ENCODE measurements around the gene C5AR2.
"Not testable (repeated sequence)": the region's sequence is repeated elsewhere in the genome, so short reads cannot be mapped to it uniquely, and the experiment has no call there.

The C5AR2 gene

DNA sequence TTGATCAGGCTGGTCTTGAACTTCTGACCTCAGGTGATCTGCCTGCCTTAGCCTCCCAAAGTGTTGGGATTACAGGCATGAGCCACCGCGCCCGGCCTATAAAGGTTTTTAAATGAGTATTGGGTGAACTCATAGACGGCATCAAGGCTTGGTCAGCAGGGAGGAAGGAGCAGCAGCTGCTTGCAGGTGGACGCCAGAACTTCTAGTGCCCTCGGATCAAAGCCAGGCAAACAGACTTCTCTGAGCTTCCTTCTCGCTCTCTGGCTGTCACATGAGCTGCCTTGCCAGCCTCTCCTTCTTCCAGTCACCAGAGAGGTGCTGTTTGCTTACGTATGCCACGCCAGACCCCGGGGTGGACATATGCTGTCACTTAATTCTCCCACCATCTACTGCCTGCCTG is 33.5 kb downstream of the C5AR2 start:
- not testable (repeated sequence) for DNase-seq

- no peak for DNase-seq
These were observed 38.2 kb downstream of the C5AR2 start for GRCh38 chr19:47370045-47370611.

- DNase-seq: no peak
These were observed 39.3 kb downstream of the C5AR2 start for GRCh38 chr19:47371261-47371660.

GRCh38 chr19:47372603-47373002 is 40.6 kb downstream of the C5AR2 start:
- DNase-seq: no peak

DNA sequence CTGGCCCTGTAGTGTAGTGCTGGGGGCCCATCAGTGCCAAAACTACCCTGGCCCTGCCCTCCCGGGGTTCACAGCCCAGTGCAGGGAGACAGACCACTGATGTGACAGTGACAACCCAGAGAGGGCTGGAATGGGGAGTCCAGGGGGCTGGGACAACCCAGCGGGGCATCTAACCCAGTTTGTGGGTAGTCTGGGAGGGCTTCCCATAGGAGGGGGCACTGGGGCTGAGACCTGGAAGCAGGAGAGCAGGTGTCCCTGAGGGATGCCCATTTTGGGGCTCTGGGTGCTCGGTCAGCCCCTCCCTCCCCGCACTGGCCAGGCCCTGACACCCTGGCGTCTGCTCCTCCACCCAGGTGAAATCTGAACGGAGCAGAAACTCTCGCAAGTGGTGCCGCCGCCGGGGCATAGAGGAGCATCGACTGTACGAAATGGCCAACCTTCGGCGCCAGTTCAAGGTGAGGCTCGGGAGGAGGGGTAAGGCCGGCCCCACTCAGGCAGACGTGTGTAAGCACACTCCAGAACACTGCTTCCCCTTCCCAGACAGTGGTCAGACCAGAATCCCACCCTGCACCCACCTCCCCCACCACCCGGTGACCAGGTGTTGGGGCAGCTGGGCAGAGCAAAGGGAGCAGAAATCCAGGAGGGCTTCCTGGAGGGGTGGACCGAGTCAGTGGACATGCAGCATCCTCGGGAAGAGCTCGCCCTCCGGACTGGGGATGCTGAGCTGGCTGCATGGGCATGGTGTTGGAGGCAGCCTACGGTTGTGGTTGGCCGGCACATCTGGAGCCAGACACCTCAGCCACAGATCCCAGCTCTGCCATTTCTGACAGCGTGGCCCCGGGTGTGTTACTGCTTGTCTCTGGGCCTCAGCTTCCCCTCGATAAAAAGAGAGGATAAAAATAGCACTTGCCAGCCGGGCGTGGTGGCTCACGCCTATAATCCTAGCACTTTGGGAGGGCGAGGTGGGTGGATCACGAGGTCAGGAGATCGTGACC is 41.6 kb downstream of the C5AR2 start:
- no peak for DNase-seq

GRCh38 chr19:47374876-47375693 is 43.1 kb downstream of the C5AR2 start:
- DNase-seq: no peak

DNA sequence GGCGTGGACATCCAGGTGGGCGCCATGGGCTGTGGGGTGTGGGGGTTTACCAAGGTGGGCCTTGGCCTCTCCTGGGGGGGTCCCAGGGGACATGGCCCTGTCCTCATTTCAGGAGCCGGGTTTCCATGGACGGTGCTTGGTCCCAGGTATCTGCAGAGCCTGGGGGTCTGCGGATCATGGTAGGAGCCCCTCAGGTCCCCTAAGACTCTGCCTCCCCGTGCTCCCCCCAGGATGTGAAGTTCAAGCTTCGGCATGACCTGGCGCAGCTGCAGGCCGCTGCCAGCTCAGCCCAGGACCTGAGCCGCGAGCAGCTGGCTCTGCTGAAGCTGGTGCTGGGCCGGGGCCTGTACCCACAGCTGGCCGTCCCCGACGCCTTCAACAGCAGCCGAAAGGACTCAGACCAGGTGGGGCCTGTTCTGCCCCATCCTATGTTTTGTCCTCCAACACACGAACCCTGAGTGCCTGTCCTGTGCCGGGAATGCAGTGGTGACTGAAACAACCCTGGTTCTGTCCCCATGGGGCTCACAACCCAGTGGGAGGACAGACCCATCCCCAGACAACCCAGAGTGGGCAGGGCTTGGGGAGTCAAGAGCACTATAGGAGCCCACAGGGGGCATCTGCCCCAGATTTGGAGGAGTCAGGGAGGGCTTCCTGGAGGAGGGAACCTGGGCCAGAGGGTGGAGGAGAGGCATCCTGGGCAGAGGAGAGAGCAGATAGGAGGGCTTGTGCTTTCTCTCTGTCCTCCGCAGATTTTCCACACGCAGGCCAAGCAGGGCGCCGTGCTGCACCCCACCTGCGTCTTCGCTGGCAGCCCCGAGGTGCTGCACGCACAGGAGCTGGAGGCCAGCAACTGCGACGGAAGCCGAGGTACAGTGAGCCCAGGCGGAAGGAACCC is 44.0 kb downstream of the C5AR2 start:
- DNase-seq: no peak

GRCh38 chr19:47376589-47377144 is 44.7 kb downstream of the C5AR2 start:
- DNase-seq: no peak

DNA sequence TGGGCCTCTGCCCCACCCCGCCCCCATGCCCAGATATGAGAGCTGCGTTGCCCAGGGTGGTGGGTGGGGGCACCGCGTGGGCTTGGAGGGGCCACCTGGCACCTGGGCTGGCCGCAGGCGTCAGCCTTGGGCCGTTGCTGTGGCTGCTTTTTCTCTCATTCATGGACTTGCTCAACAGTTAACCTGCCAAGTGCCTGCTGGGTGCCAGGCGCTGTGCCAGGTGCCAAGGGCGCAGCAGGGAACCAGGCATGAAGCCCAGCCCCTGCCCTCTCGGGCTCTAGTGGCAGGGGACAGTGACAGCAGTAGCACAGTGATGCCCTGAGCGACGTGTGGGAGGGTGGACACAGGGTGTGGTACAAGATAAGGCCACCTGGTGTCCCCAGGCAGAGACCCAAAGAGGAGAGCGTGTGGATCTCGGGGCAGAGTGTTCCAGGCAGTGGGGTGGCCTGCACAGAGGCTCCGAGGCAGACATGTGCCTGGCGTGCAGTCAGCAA is 45.3 kb downstream of the C5AR2 start:
- DNase-seq: no peak

GRCh38 chr19:47377801-47378200 is 45.8 kb downstream of the C5AR2 start:
- DNase-seq: no peak

DNA sequence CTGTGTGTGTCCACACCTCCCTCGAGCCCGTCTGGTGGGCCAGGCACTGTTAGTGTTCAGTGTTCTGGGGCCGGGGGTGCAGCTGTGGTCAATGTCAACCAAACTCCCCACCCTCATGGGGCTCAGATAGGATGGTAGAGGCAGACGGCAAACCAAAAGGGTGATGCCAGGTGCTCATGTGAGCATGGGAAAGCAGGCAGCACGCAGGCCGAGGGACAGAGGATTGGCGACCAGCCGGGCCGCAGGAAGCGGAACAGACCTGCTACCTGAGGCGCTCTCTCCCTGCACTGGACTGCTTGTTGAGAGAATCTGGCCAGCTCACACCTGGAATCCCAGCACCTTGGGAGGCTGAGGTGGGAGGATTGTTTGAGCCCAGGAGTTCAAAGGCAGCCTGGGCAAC is 46.3 kb downstream of the C5AR2 start:
- no peak for DNase-seq

DNA sequence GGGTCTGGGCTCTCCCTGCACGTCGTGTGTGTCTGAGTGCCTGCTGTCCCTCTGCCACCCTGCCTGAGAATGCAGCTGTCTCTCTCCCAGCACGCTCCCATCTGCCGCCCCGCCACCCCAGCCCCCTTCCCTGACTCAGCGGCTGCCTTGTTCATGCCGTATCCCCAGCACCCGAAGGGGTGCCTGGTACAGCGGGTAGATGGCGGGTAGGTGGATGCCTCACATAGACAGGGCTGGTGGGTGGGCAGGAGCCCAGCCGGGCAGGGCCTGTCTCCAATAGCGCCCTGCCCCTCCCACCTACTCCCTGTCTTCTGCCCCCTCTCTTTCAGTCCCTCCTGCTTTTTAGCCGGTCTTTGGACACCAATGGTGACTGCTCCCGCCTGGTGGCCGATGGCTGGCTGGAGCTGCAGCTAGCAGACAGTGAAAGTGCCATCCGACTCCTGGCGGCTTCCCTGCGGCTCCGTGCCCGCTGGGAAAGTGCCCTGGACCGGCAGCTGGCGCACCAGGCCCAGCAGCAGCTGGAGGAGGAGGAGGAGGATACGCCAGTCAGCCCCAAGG is 47.5 kb downstream of the C5AR2 start:
- DNase-seq: no peak

- DNase-seq: no peak
These were observed 48.6 kb downstream of the C5AR2 start for GRCh38 chr19:47380559-47380958.

DNA sequence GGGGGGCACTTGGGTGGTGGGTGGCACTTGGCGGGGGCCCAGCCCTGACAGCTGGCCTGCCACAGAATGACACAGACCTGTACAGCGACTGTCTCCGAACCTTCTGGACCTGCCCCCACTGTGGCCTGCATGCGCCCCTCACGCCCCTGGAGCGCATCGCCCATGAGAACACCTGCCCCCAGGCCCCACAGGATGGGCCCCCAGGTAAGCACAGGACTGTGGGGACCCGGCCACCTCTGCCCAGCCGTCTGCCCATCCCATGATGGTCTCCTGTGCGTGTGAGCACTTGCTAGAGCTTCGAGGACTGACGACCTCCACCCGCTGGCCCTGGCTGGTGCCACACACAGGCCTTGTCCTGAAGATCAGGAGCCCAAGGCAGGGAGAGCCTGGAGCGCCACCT is 49.1 kb downstream of the C5AR2 start:
- no peak for DNase-seq

DNA sequence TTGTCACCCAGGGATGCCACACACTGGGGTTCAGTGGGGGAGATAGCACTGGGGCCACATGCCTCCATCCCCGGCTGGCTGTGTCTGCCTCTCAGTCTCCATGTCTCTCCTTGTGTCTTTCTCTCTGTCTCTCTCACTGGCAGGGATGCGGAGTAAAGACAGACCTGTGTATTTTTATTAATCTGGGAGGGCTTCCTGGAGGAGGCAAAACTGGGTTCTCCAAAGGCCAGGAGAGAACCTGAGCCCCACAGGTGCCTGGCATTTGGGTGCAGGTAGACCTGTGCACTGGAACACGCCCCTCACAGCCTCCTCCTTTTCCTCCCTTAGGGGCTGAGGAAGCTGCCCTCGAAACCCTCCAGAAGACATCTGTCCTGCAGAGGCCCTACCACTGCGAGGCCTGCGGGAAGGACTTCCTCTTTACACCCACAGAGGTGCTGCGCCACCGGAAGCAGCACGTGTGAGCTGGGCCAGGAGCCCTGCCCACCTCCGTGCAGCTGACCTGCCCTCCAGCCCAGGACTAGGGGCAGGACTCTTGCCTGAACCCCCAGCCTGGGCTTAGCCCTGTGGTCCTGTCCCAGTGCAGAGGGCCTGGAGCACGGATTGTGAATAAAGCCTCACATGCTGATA is 49.8 kb downstream of the C5AR2 start:
- DNase-seq: no peak

DNA sequence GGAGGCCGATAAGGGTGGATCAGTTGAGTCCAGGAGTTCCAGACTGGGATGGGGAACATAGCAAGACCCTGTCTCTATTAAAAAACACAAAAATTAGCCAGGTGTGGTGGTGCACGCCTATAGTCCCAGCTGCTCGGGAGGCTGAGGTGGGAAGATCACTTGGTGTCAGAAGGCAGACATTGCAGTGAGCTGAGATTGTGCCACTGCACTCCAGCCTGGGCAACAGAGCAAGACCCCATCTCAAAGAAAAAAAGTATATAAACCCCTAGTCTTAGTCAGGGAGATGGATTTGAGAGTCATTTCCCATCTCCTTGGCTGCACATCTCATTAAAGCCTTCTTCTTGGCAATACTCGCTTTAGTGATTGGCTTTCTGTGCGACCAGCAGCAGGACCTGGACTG is 51.9 kb downstream of the C5AR2 start:
- DNase-seq: not testable (repeated sequence)

- not testable (repeated sequence) for DNase-seq
These were observed 52.6 kb downstream of the C5AR2 start for GRCh38 chr19:47384533-47384932.

DNA sequence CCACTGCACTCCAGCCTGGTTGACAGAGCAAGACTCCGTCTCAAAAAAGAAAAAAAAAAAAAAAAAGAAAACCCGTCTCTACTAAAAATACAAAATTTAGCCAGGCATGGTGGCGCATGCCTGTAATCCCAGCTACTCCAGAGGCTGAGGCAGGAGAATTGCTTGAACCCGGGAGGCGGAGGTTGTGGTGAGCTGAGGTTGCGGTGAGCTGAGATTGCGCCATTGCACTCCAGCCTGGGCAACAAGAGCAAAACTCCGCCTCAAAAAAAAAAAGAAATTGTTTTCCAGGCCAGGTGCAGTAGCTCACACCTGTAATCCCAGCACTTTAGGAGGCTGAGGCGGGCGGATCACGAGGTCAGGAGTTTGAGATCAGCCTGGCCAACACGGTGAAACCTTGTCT is 54.6 kb downstream of the C5AR2 start:
- DNase-seq: not testable (repeated sequence)

DNA sequence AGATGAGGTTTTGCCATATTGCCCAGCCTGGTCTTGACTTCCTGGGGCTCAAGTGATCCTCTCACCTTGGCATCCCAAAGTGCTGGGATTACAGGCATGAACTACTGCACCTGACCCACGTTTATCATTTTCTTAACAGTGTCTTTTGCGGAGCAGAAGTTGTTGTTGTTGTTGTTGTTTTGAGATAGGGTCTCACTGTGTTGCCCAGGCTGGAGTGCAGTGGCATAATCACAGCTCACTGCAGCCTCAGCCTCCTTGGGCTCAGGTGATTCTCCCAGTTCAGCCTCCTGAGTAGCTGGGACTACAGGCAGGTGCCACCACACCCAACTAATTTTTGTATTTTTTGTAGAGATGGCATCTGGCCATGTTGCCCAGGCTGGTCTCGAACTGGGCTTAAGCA is 55.6 kb downstream of the C5AR2 start:
- DNase-seq: not testable (repeated sequence)

GRCh38 chr19:47388721-47389120 is 56.7 kb downstream of the C5AR2 start:
- not testable (repeated sequence) for DNase-seq

DNA sequence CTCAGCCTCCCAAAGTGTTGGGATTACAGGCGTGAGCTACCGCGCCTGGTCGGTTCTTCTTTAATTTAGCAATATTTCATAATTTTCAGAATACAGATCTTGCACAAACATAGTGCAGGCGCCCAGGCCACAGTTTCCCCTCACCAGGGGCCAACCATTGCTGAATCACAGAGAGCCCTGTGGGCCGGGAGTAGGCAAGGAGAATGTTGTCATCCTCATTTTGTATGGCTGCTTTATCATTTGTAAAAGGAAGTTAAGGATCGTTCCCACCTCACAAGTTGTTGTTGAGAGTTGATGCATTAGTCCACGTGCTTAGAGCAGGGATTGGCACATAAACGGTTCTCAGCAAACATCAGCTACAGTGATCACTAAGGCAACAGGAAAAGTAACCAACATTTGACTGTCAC is 57.2 kb downstream of the C5AR2 start:
- no peak for DNase-seq

Data from stimulated activated CD4-positive, alpha-beta T cell treated with anti-CD3 and anti-CD28 coated beads, Interleukin-4, amount 100 ng/mL, for 1 hour (primary cell).